ENCODE measurements around the gene ATP8A1. TPM values are rescaled to one million over a fixed set of nuclear protein-coding genes. Genes with fewer than 3 reads are reported as not detected.

The ATP8A1 gene
- total and polyA plus RNA-seq, 2 of the 4 experiments (the other 2 are of a cell fraction) = 0.12 to 0.36 TPM

DNA sequence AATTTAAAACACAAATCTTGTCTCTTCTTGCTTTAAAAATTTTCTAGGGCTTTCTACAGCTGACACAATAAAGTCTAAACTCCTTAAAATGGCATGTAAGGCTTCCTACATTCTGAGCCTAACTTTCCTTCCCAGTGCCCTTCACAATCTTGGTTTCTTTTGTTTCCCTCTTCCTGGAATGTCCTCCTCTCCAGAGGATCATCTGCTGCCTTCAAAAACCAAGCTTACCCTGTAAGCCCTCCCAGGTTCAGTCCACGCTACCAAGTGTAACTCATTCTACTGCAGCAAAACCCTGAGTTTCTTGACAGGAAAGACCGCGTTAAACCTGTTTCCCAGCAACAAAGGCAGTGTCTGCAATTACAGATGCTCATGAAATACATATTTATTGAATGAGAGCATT lies 168.4 kb downstream of the ATP8A1 start:
- H3K4me3 ChIP-seq (ENCODE audit: insufficient read depth, low read depth, low read length) = no peak overlapping the region

More for the DNA sequence above, 168.4 kb downstream of the ATP8A1 start:
- ChIA-PET CTCF (no interaction called here), POLR2A (ENCODE audit: unreplicated experiment) (no interaction called here)
- H3K36me3 ChIP-seq (ENCODE audit: control insufficient read depth, insufficient read depth, low read length) = no peaks in the 10 kb centered on the region
- no peaks in the 10 kb centered on the region for H4K20me1 ChIP-seq (ENCODE audit: insufficient read depth, low read length)
- no peak overlapping the region for H3K27ac ChIP-seq (ENCODE audit: insufficient read depth, low read length)
- peaks cover 2% of the 10 kb centered on the region; the same call in 1 of the 2 replicates for H3K4me1 ChIP-seq (ENCODE audit: control insufficient read depth, insufficient read depth, low read length)
- H2BK20ac ChIP-seq (ENCODE audit: low read depth, low read length) = no peak overlapping the region
- no peak overlapping the region for H2AK5ac ChIP-seq (ENCODE audit: low read depth, low read length)
- H3K56ac ChIP-seq (ENCODE audit: extremely low read depth, insufficient read depth, low read length) = no peak overlapping the region
- H3K79me1 ChIP-seq (ENCODE audit: low read depth in 1 of 2, low read length in 2 of 2) = no peaks in the 10 kb centered on the region
- in situ Hi-C loops (cut with MboI; ENCODE audit: low sequenced_read_pairs) = no loop called here
- no peak overlapping the region for H4K8ac ChIP-seq (ENCODE audit: low read depth in 2 of 2, low read length in 2 of 2)
- H3K9me3 ChIP-seq (ENCODE audit: control insufficient read depth, insufficient read depth, low read length) = no peaks in the 10 kb centered on the region
- H3K27me3 ChIP-seq (ENCODE audit: control insufficient read depth, insufficient read depth, low read length) = peaks cover 4% of the 10 kb centered on the region
- dilution Hi-C loops (cut with HindIII; ENCODE audit: low sequenced_read_pairs, unreplicated experiment) = no loop called here
- H3K18ac ChIP-seq (ENCODE audit: low read depth, low read length) = no peak overlapping the region
- no CpG with 5 or more reads among the region's 3 CpGs for WGBS, 2 experiments (ENCODE audit: extremely low coverage in 2 of 2, insufficient read length in 1 of 2)
- DNase-seq (no peak), ATAC-seq (ENCODE audit: low read depth) (no peak)
- no peak overlapping the region for H3K9ac ChIP-seq (ENCODE audit: low read depth, low read length)
- no peak overlapping the region for H4K5ac ChIP-seq (ENCODE audit: low read depth, low read length)
- H2BK120ac ChIP-seq (ENCODE audit: low read depth, low read length) = no peak overlapping the region
- no peak overlapping the region for H3K14ac ChIP-seq (replicated peaks; ENCODE audit: low read depth, low read length)
- no peak overlapping the region for H2BK15ac ChIP-seq (ENCODE audit: low read depth, low read length)
- no peak overlapping the region for H2BK5ac ChIP-seq (ENCODE audit: low read depth, low read length, poor library complexity, severe bottlenecking)
- TF ChIP-seq, protein P1, sequence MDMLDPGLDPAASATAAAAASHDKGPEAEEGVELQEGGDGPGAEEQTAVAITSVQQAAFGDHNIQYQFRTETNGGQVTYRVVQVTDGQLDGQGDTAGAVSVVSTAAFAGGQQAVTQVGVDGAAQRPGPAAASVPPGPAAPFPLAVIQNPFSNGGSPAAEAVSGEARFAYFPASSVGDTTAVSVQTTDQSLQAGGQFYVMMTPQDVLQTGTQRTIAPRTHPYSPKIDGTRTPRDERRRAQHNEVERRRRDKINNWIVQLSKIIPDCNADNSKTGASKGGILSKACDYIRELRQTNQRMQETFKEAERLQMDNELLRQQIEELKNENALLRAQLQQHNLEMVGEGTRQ (IDR thresholded peaks at IDR 0.05; ENCODE audit: low read depth, low read length) = no peak
- TF ChIP-seq POLR2A (IDR thresholded peaks at IDR 0.05; ENCODE audit: low read depth, low read length) (no peak), BHLHE40 (IDR thresholded peaks at IDR 0.05; ENCODE audit: low read depth, low read length) (no peak), MXI1 (IDR thresholded peaks at IDR 0.05; ENCODE audit: borderline replicate concordance, low read depth, low read length) (no peak), CEBPB (IDR thresholded peaks at IDR 0.05; ENCODE audit: low read depth, low read length) (no peak), SMC3 (IDR thresholded peaks at IDR 0.05; ENCODE audit: low read depth, low read length) (no peak), NFE2L2 (IDR thresholded peaks at IDR 0.05; ENCODE audit: low read depth, low read length) (no peak), CHD1 (IDR thresholded peaks at IDR 0.05; ENCODE audit: low read depth, low read length) (no peak), FOS (IDR thresholded peaks at IDR 0.05; ENCODE audit: low read depth, low read length) (no peak), MAFK (IDR thresholded peaks at IDR 0.05; ENCODE audit: low read depth, low read length) (no peak)
- TF ChIP-seq, protein P2, sequence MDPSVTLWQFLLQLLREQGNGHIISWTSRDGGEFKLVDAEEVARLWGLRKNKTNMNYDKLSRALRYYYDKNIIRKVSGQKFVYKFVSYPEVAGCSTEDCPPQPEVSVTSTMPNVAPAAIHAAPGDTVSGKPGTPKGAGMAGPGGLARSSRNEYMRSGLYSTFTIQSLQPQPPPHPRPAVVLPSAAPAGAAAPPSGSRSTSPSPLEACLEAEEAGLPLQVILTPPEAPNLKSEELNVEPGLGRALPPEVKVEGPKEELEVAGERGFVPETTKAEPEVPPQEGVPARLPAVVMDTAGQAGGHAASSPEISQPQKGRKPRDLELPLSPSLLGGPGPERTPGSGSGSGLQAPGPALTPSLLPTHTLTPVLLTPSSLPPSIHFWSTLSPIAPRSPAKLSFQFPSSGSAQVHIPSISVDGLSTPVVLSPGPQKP (IDR thresholded peaks at IDR 0.05; ENCODE audit: borderline replicate concordance, low read depth, low read length) = no peak
- TF ChIP-seq, protein P3, sequence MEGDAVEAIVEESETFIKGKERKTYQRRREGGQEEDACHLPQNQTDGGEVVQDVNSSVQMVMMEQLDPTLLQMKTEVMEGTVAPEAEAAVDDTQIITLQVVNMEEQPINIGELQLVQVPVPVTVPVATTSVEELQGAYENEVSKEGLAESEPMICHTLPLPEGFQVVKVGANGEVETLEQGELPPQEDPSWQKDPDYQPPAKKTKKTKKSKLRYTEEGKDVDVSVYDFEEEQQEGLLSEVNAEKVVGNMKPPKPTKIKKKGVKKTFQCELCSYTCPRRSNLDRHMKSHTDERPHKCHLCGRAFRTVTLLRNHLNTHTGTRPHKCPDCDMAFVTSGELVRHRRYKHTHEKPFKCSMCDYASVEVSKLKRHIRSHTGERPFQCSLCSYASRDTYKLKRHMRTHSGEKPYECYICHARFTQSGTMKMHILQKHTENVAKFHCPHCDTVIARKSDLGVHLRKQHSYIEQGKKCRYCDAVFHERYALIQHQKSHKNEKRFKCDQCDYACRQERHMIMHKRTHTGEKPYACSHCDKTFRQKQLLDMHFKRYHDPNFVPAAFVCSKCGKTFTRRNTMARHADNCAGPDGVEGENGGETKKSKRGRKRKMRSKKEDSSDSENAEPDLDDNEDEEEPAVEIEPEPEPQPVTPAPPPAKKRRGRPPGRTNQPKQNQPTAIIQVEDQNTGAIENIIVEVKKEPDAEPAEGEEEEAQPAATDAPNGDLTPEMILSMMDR (conservative IDR thresholded peaks at IDR 0.05; ENCODE audit: low read depth, low read length) = no peak
- H2AFZ ChIP-seq (replicated peaks; ENCODE audit: low read length, poor library complexity) = no peak overlapping the region
- no peak overlapping the region for H4K91ac ChIP-seq (ENCODE audit: insufficient read depth, low read depth, low read length)
- no peak overlapping the region for H3K4ac ChIP-seq (ENCODE audit: low read depth, low read length)
- no TSS peak for BruUV-seq (replicated peaks)
- H3K23ac ChIP-seq (ENCODE audit: low read depth, low read length) = no peak overlapping the region
- H2AK9ac ChIP-seq (replicated peaks; ENCODE audit: low read depth, low read length, poor library complexity) = no peak overlapping the region
- intact Hi-C loops (cut with micrococcal nuclease) = loop anchor here (10.0 kb wide), 1 partner anchor 74 kb away; no protein-coding TSS in a partner anchor
- no peak overlapping the region for H3K4me2 ChIP-seq (ENCODE audit: low read depth, low read length)
- no peaks in the 10 kb centered on the region; the same call in 1 of the 2 replicates for H3K9me1 ChIP-seq (ENCODE audit: insufficient read depth, low read length)

All from IMR-90 (cell line).